Kidney epithelial cell (primary cell): ENCODE measurements around the gene BASP1. TPM values are rescaled to one million over a fixed set of nuclear protein-coding genes. Genes with fewer than 3 reads are reported as not detected.
"Not testable (repeated sequence)": the region's sequence is repeated elsewhere in the genome, so short reads cannot be mapped to it uniquely, and the experiment has no call there.

Experiments
- DNase-seq: peaks from one replicate; pipeline ENCODE4 v3.0.0-alpha.2; 2010; ENCODE audit warnings: low read depth
- H3K27me3 ChIP-seq: 2 replicates; pipeline ENCODE4 v1.6.0; 2011; ENCODE audit warnings: low read length; ENCODE audit not compliant: control insufficient read depth, insufficient read depth
- H3K36me3 ChIP-seq: 2 replicates; pipeline ENCODE4 v1.5.1; 2011; ENCODE audit warnings: low read length; ENCODE audit not compliant: control insufficient read depth, insufficient read depth
- H3K4me3 ChIP-seq: 2 replicates; pipeline ENCODE4 v1.5.1; 2011; ENCODE audit warnings: low read depth, mild to moderate bottlenecking, control low read depth, low read length
- total RNA-seq: library from RNA; depleted of rRNA; stranded (reverse); fragments of >200 nt; gene quantifications from 2 replicates; pipeline ENCODE4 v1.2.3, GENCODE V29; 2015
- TF ChIP-seq, protein P1 (sequence below): IDR thresholded peaks from 2 replicates; pipeline ENCODE4 v1.5.1; 2011; ENCODE audit warnings: mild to moderate bottlenecking, moderate library complexity, low read length, control low read depth, inconsistent platforms; ENCODE audit not compliant: insufficient read depth, poor library complexity, severe bottlenecking

Gene BASP1
- total RNA-seq, 1 donor from 2014 or later = 120 TPM

DNA sequence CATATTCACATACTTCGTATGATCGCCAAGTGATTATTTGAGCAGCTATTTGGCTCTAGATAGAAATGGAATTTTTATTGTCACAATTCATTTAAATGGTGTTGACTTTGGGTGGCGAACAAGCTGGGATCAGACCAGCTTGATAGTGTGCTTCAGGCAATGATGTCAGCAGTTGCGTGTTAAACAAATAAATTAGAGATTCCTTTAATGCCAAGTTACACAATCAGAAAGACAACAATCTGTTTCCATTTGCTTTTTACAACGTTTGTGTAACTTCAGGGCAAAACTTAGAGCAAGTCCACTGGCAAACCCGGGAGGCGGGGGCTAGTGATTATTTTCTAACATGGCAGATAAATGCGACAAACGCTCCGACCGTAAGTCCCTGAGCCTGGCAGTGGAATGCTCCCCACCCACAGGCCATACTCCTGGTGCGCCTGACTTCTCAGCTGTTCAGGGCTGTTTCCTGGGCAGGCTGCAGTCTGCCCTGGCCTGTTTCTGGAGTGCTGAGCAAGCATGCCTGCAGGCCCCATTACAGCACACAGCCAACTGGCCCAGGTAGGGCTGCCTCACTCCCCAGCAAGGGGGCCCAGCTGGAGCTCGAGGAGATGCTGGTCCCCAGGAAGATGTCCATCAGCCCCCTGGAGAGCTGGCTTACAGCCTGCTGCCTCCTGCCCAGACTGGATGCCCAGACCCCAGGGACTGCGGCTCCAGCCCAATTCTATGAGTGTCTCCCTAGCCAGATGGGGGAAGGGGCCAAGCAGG lies 88.7 kb downstream of the BASP1 start:
- TF ChIP-seq, protein P1, sequence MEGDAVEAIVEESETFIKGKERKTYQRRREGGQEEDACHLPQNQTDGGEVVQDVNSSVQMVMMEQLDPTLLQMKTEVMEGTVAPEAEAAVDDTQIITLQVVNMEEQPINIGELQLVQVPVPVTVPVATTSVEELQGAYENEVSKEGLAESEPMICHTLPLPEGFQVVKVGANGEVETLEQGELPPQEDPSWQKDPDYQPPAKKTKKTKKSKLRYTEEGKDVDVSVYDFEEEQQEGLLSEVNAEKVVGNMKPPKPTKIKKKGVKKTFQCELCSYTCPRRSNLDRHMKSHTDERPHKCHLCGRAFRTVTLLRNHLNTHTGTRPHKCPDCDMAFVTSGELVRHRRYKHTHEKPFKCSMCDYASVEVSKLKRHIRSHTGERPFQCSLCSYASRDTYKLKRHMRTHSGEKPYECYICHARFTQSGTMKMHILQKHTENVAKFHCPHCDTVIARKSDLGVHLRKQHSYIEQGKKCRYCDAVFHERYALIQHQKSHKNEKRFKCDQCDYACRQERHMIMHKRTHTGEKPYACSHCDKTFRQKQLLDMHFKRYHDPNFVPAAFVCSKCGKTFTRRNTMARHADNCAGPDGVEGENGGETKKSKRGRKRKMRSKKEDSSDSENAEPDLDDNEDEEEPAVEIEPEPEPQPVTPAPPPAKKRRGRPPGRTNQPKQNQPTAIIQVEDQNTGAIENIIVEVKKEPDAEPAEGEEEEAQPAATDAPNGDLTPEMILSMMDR = no peak
- Histone ChIP-seq H3K27me3 (no peaks in the 10 kb centered on the region), H3K4me3 (no peak overlapping the region), H3K36me3 (no peaks in the 10 kb centered on the region)
- DNase-seq = no peak

DNA sequence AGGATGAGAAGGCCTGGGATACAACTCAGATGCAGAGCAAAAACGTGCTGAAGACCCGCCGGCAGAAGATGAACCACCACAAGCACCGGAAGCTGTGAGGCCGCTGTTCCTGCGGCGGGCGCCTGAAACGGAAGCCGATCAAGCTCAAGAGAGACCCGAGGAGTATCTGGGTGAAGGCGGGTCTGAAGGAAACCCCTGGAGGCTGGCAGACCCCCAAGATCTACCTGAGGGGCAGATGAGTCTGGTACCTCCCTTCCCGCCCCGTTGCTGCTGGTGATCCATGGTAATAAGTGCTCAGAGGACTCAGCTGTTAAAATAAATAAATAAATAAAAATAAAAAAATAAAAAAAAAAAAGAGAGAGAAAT lies 89.3 kb downstream of the BASP1 start:
- TF ChIP-seq, protein P1 = no peak
- H3K4me3 ChIP-seq = no peak overlapping the region

DNA sequence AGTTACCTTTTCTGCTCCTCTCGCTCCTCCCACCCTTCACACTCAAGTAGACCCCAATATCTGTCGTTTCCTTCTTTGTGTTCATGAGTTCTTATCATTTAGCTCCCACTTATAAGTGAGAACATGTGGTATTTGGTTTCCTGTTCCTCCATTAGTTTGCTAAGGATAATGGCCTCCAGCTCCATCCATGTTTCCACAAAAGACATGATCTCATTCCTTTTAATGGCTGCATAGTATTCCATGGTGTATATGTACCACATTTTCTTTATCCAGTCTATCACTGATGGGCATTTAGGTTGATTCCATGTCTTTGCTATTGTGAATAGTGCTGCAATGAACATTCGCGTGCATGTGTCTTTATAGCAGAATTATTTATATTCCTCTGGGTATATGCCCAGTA lies 90.0 kb downstream of the BASP1 start:
- H3K36me3 ChIP-seq, DNase-seq, H3K27me3 ChIP-seq, H3K4me3 ChIP-seq: not testable (repeated sequence)

More for the DNA sequence above, 89.3 kb downstream of the BASP1 start:
- Histone ChIP-seq H3K27me3 (no peaks in the 10 kb centered on the region), H3K36me3 (no peaks in the 10 kb centered on the region)
- DNase-seq = no peak

DNA sequence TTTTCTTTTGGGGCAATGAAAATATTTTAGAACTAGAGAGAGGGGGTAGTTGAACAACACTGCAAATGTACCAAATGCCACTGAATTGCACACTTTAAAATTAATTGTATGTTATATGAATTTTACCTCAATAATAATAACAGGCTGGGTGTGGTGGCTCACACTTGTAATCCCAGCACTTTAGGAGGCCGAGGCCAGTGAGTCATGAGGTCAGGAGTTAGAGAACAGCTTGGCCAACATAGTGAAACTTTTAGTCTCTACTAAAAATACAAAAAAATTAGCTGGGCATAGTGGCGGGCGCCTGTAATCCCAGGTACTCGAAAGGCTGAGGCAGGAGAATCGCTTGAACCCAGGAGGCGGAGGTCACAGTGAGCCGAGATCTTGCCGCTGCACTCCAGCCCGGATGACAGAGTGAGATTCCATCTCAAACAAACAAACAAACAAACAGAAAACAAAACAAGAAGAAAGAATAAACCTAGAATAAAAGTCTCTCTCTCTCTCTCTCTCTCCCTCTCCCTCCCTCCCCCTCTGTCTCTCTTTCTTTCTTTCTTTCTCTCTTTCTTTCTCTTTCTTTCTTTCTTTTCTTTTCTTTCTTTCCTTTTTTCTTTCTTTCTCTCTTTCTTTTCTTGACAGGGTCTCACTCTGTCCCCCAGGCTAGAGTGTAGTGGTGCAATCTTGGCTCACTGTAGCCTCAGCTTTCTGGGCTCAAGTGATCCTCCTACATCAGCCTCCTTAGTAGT lies 91.1 kb downstream of the BASP1 start:
- no peaks in the 10 kb centered on the region for H3K36me3 ChIP-seq
- TF ChIP-seq, protein P1 = no peak
- H3K4me3 ChIP-seq = no peak overlapping the region
- no peak for DNase-seq
- no peaks in the 10 kb centered on the region for H3K27me3 ChIP-seq

DNA sequence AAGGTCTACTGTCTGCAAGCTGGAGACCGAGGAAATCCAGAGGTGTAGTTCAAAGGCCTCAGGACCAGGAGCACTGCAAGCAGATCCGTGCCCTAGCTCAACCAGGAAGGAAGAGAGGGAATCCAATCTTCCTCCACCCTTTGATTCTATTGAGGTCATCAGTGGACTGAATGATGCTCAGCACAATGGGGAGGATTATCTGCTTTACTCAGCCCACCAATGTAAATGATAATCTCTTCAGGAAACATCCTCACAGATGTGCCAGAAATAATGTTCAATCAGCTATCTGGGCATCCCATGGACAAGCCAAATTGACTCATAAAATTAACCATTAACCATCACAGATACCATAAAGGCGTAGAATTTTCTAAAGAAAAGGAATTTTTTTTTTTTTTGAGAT lies 92.0 kb downstream of the BASP1 start:
- Histone ChIP-seq H3K36me3 (no peaks in the 10 kb centered on the region), H3K27me3 (no peaks in the 10 kb centered on the region), H3K4me3 (no peak overlapping the region)
- DNase-seq = no peak
- TF ChIP-seq, protein P1 = no peak

DNA sequence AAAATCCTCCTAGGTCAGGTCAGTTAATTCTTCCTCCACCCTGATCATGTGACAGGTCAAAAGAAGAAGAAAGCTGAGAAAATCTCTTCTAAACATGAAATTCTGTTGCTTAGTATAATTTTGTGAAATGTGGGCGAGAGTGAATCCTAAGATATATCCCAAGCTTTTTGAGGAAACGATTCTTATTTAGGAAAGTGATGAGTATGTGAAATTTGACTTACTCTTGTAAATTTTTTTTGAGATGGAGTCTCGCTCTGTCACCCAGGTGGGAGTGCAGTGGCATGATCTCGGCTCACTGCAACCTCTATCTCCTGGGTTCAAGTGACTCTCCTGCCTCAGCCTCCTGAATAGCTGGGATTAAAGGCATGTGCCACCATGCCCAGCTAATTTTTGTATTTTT lies 93.1 kb downstream of the BASP1 start:
- not testable (repeated sequence) for H3K36me3 ChIP-seq, H3K27me3 ChIP-seq, DNase-seq

DNA sequence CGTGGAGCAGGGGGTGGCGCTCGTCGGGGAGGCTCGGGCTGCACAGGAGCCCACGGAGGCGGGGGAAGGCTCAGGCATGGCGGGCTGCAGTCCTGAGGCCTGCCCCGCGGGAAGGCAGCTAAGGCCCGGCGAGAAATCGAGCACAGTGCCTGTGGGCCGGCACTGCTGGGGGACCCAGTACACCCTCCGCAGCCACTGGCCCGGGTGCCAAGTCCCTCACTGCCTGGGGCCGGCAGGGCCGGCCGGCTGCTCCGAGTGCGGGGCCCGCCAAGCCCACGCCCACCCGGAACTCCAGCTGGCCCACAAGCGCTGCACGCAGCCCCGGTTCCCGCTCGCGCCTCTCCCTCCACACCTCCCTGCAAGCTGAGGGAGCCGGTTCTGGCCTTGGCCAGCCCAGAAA lies 94.4 kb downstream of the BASP1 start:
- not testable (repeated sequence) for DNase-seq, H3K27me3 ChIP-seq, H3K36me3 ChIP-seq, H3K4me3 ChIP-seq

More for the DNA sequence above, 93.1 kb downstream of the BASP1 start:
- H3K4me3 ChIP-seq = not testable (repeated sequence)
